Testis (tissue), 2 donors: ENCODE measurements around the gene SIL1.

Experiments used
- POLR2A ChIP-seq: fragments of 450-650 bp; IDR thresholded peaks from one replicate; pipeline ENCODE4 v1.6.1; 2017; ENCODE audit warnings: antibody characterized with exemption, mild to moderate bottlenecking, moderate library complexity
- TF ChIP-seq, protein P1 (sequence below), 3 experiments: fragments of 450-650 bp in 2 of 3; fragments of 200-600 bp in 1 of 3; sonication (generic) in 1 of 3; IDR thresholded peaks; one replicate each; pipeline ENCODE4 v1.5.1; 2016 to 2019; ENCODE audit warnings: antibody characterized with exemption in 3 of 3, mild to moderate bottlenecking in 2 of 3, moderate library complexity in 1 of 3

DNA sequence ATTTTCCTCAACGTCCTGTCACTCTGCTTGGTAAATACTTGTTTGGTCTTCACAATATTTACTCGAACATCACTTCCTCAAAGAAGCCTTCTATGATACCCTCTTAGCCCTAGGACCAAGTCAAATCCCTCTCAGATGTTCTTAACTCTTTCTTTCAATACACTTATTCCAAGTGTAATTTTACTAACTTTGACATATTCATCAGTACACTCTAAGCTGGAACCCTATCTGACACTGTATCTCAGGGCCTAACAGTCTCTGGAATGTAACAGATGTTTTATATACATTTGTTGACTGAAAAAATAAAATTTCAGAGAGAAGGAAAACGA is 19.6 kb downstream of the SIL1 start:
- no peak for TF ChIP-seq POLR2A
- TF ChIP-seq, protein P1, sequence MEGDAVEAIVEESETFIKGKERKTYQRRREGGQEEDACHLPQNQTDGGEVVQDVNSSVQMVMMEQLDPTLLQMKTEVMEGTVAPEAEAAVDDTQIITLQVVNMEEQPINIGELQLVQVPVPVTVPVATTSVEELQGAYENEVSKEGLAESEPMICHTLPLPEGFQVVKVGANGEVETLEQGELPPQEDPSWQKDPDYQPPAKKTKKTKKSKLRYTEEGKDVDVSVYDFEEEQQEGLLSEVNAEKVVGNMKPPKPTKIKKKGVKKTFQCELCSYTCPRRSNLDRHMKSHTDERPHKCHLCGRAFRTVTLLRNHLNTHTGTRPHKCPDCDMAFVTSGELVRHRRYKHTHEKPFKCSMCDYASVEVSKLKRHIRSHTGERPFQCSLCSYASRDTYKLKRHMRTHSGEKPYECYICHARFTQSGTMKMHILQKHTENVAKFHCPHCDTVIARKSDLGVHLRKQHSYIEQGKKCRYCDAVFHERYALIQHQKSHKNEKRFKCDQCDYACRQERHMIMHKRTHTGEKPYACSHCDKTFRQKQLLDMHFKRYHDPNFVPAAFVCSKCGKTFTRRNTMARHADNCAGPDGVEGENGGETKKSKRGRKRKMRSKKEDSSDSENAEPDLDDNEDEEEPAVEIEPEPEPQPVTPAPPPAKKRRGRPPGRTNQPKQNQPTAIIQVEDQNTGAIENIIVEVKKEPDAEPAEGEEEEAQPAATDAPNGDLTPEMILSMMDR (IDR thresholded peaks at IDR 0.05): no peak
